Panc1 (cell line): ENCODE measurements around the gene JHY. TPM values are rescaled to one million over a fixed set of nuclear protein-coding genes. Genes with fewer than 3 reads are reported as not detected.

Experiments used
- ATAC-seq: fragments of 200-7000 bp; cut with Tn5 transposase; 2 replicates; pipeline ENCODE4 v1.9.1; 2020; ENCODE audit warnings: mild to moderate bottlenecking, moderate library complexity
- BruUV-seq: library from RNA; stranded (reverse); fragments of 400-500 nt; replicated peaks from 2 replicates; lab custom pipeline; 2021; lab: Mats Ljungman, UMichigan
- CTCF ChIA-PET: fragments of 300-600 bp; sonication (Branson Sonifier 250); formaldehyde crosslinking; loops from one replicate; lab custom pipeline; 2022; ENCODE audit warnings: antibody characterized with exemption; lab: Charles Lee
- POLR2A ChIA-PET: fragments of 300-600 bp; sonication (Branson Sonifier 250); formaldehyde crosslinking; loops from one replicate; lab custom pipeline; 2022; ENCODE audit warnings: antibody characterized with exemption; lab: Charles Lee
- DNase-seq: peaks from one replicate; pipeline ENCODE4 v3.0.0-alpha.2; 2010; ENCODE audit warnings: low read depth, low spot score
- H3K27ac ChIP-seq: 2 replicates; pipeline ENCODE4 v1.5.1; 2011; ENCODE audit warnings: mild to moderate bottlenecking, low read length, inconsistent platforms
- H3K27me3 ChIP-seq: fragments of 200-500 bp; sonication (Bioruptor generic); 2 replicates; pipeline ENCODE4 v1.6.0; 2014; ENCODE audit warnings: low read length, inconsistent platforms; ENCODE audit not compliant: control insufficient read depth, insufficient read depth
- H3K36me3 ChIP-seq: fragments of 200-500 bp; sonication (Bioruptor generic); 2 replicates; pipeline ENCODE4 v1.5.1; 2014; ENCODE audit warnings: inconsistent platforms, mild to moderate bottlenecking, low read length, moderate library complexity; ENCODE audit not compliant: control insufficient read depth, insufficient read depth
- H3K4me1 ChIP-seq: 2 replicates; pipeline ENCODE4 v1.5.1; 2011; ENCODE audit warnings: inconsistent platforms, mild to moderate bottlenecking, low read length, moderate library complexity; ENCODE audit not compliant: control insufficient read depth, insufficient read depth
- H3K4me3 ChIP-seq, 2 experiments: 2 replicates each; pipeline ENCODE4 v1.5.1; 2011 to 2012; ENCODE audit warnings: low read depth in 2 of 2, low read length in 2 of 2, mild to moderate bottlenecking in 2 of 2, inconsistent platforms in 1 of 2, moderate library complexity in 1 of 2
- H3K9me3 ChIP-seq: fragments of 200-500 bp; sonication (Bioruptor generic); 2 replicates; pipeline ENCODE4 v1.5.1; 2014; ENCODE audit warnings: low read depth, mild to moderate bottlenecking, inconsistent platforms, low read length, moderate library complexity; ENCODE audit not compliant: control insufficient read depth, insufficient read depth
- CTCF ChIP-seq: fragments of 450-650 bp; IDR thresholded peaks from 2 replicates; pipeline ENCODE4 v1.5.1; 2017; ENCODE audit warnings: mild to moderate bottlenecking
- POLR2AphosphoS5 ChIP-seq: IDR thresholded peaks from 2 replicates; pipeline ENCODE4 v1.6.1; 2012; ENCODE audit warnings: mild to moderate bottlenecking, low read depth, low read length, moderate library complexity
- REST ChIP-seq, 2 experiments: IDR thresholded peaks; 2 replicates each; pipeline ENCODE4 v1.6.1; 2011 to 2012; ENCODE audit warnings: low read depth in 2 of 2, control low read depth in 1 of 2, low read length in 1 of 2, mild to moderate bottlenecking in 1 of 2, moderate library complexity in 1 of 2; ENCODE audit not compliant: insufficient read depth in 1 of 2
- SIN3A ChIP-seq: IDR thresholded peaks from 2 replicates; pipeline ENCODE4 v1.6.1; 2012; ENCODE audit warnings: low read depth, mild to moderate bottlenecking, low read length, moderate library complexity, borderline replicate concordance; ENCODE audit not compliant: insufficient read depth
- TCF7L2 ChIP-seq: IDR thresholded peaks from 2 replicates; pipeline ENCODE4 v1.6.1; 2011; ENCODE audit warnings: mild to moderate bottlenecking, low read depth, low read length, inconsistent platforms
- in situ Hi-C: cut with HindIII; loops from 2 replicates; pipeline ENCODE4 v1.10.0; 2016; ENCODE audit warnings: low sequenced_read_pairs, low pct_unique_long_range_greater_than_20kb
- intact Hi-C: fragments of 100-400 bp; cut with micrococcal nuclease; formaldehyde crosslinking; loops from one replicate; pipeline ENCODE4 v1.10.0; 2022; ENCODE audit not compliant: unreplicated experiment
- total RNA-seq: library from RNA; stranded (reverse); gene quantifications from one replicate; pipeline ENCODE4 v1.2.1, GENCODE V29; 2021; ENCODE audit not compliant: unreplicated experiment

Gene JHY
- total RNA-seq, 1 experiment from 2014 or later = 10.1 TPM

DNA sequence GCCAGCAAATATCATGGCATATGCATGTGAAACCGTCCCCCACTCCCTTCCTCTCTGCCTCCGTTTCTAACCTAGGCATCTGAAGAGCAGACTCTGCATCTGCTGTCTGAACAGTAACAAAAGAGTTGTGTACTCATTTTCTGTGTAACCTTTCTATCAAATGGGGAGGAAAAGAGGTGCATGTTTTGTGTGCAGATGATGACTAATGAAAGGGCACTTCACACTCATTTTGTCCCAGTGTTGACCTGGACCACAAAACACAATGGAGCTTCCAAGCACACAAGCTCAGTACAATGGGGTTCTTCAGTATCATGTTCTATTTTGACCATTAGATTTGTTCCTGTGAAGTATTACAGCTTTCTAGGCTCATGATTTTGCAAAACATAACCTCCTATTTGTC is 13.0 kb downstream of the JHY start:
- Histone ChIP-seq H3K4me3 (no peak overlapping the region), H3K27me3 (no peaks in the 10 kb centered on the region), H3K36me3 (no peaks in the 10 kb centered on the region), H3K9me3 (no peaks in the 10 kb centered on the region; the same call in 1 of the 2 replicates), H3K27ac (no peak overlapping the region), H3K4me1 (no peaks in the 10 kb centered on the region; the same call in 1 of the 2 replicates)
- ChIA-PET CTCF (interaction anchor here (0.7 kb wide), 1 partner anchor 18 kb away, joined by 3 read pairs; no protein-coding TSS in a partner anchor), POLR2A (interaction anchor here (0.6 to 1.2 kb wide), 2 partner anchors 8 to 12 kb away, joined by 3 to 4 read pairs; no protein-coding TSS in a partner anchor)
- in situ Hi-C loops (no loop called here), intact Hi-C loops (no loop called here)
- ATAC-seq (no peak), DNase-seq (no peak)
- BruUV-seq = no TSS peak
- TF ChIP-seq CTCF (no peak), REST (IDR thresholded peaks at IDR 0.05; ENCODE audit: insufficient read depth in 1 of 2, low read depth in 2 of 2, low read length in 1 of 2) (no peak), SIN3A (no peak), TCF7L2 (no peak), POLR2AphosphoS5 (no peak)

- CTCF ChIA-PET = no interaction called here
- 0 out of 2 replicates have a peak overlapping the region, but pooled peaks have one; percentile 19 for H3K27ac ChIP-seq
- in situ Hi-C loops (no loop called here), intact Hi-C loops (no loop called here)
- H3K27me3 ChIP-seq = no peaks in the 10 kb centered on the region
- H3K9me3 ChIP-seq = no peaks in the 10 kb centered on the region; the same call in 1 of the 2 replicates
- no TSS peak for BruUV-seq
- POLR2A ChIA-PET = no interaction called here
- ATAC-seq (peak; percentile 39; the same call in 1 of the 2 replicates), DNase-seq (no peak)
- no peaks in the 10 kb centered on the region; the same call in 1 of the 2 replicates for H3K4me1 ChIP-seq
- H3K36me3 ChIP-seq = no peaks in the 10 kb centered on the region
- TF ChIP-seq SIN3A (no peak), REST (IDR thresholded peaks at IDR 0.05; ENCODE audit: insufficient read depth in 1 of 2, low read depth in 2 of 2, low read length in 1 of 2) (no peak), CTCF (no peak), TCF7L2 (no peak), POLR2AphosphoS5 (no peak)
- no peak overlapping the region for H3K4me3 ChIP-seq
These were observed 15.1 kb downstream of the JHY start for GRCh38 chr11:122897606-122898210.
